Uterus (tissue), 2 donors: ENCODE data around the gene AGPAT3.

Source experiments
- POLR2A ChIP-seq, 2 donors: fragments of 450-650 bp; IDR thresholded peaks; one replicate each; pipeline ENCODE4 v1.6.1; 2016; ENCODE audit warnings: antibody characterized with exemption in 2 of 2, mild to moderate bottlenecking in 1 of 2, moderate library complexity in 1 of 2
- TF ChIP-seq, protein P1 (sequence below), 4 experiments: fragments of 200-600 bp in 2 of 4; fragments of 450-650 bp in 2 of 4; sonication (generic) in 2 of 4; IDR thresholded peaks; one replicate each; pipeline ENCODE4 v1.5.1; 2016 to 2019; ENCODE audit warnings: antibody characterized with exemption in 4 of 4, mild to moderate bottlenecking in 2 of 4, moderate library complexity in 1 of 4

DNA sequence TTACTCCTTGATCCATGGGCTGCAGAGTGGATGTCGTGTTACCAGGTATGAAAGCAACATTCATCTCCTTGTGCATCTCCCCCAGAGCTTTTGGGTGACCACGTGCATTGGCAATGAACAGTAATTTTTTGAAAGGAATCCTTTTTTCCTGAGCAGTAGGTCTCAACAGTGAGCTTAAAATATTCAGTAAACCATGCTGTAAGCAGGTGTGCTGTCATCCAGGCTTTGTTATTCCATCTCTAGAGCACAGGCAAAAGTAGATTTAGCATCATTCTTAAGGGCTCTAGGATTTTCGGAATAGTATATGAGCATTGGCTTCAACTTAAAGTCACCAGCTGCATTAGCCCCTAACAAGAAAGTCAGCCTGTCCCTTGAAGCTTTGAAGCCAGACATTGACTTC is 27.3 kb downstream of the AGPAT3 start:
- TF ChIP-seq, protein P1, sequence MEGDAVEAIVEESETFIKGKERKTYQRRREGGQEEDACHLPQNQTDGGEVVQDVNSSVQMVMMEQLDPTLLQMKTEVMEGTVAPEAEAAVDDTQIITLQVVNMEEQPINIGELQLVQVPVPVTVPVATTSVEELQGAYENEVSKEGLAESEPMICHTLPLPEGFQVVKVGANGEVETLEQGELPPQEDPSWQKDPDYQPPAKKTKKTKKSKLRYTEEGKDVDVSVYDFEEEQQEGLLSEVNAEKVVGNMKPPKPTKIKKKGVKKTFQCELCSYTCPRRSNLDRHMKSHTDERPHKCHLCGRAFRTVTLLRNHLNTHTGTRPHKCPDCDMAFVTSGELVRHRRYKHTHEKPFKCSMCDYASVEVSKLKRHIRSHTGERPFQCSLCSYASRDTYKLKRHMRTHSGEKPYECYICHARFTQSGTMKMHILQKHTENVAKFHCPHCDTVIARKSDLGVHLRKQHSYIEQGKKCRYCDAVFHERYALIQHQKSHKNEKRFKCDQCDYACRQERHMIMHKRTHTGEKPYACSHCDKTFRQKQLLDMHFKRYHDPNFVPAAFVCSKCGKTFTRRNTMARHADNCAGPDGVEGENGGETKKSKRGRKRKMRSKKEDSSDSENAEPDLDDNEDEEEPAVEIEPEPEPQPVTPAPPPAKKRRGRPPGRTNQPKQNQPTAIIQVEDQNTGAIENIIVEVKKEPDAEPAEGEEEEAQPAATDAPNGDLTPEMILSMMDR (IDR thresholded peaks at IDR 0.05): no peak
- TF ChIP-seq POLR2A (IDR thresholded peaks at IDR 0.05): no peak
